T1000 (cell line): ENCODE results near the gene DDX49.

Source experiments
- DNase-seq: peaks from one replicate; lab custom pipeline; 2025; ENCODE audit warnings: mixed read lengths; lab: John Stamatoyannopoulos, UW

The DDX49 gene

DNA sequence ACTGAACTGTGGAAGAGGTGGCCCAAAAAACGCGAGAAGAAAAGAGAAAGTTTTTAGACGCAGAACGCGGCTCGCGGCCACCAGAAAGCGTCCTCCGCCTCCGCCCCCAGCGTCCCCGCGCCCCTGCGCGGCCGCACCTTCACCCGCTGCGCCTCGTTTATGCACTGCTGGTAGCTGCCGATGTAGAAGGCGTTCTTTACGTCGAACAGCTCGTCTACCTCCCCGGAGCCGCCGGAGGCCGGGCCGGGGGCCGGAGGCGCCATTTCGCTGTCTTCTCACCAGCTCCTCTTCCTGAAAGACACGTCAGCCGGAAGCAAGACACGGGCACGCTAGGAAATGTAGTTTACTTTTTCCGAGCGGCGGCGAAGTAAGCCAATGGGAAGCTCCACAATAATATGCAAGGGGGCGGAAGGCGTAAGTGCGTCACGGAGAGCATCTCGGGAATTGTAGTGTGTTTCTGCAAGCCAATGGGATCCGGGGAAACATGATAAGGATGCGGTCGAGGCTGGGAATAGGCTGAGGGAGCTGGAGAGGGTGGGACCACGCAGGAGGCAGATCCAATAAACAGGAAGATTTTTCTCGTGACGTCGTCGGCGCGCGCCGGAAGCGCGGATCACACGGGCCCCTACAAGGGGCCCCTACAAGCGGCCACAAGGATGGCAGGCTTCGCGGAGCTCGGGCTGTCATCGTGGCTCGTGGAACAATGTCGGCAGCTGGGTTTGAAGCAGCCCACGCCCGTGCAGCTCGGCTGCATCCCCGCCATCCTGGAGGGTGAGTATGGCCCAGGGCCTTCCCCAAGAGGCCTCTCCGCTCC is at the start of gene DDX49, which contains the start of gene COPE:
TSS of gene DDX49 (plus strand) at position 630 of the 814 bp plus-strand sequence. CDS start at position 657, 27 bp downstream.
TSS of gene COPE (minus strand) at position 302 of the 814 bp plus-strand sequence. CDS start at position 263, 39 bp downstream.
- DNase-seq = peak; percentile 95

DNA sequence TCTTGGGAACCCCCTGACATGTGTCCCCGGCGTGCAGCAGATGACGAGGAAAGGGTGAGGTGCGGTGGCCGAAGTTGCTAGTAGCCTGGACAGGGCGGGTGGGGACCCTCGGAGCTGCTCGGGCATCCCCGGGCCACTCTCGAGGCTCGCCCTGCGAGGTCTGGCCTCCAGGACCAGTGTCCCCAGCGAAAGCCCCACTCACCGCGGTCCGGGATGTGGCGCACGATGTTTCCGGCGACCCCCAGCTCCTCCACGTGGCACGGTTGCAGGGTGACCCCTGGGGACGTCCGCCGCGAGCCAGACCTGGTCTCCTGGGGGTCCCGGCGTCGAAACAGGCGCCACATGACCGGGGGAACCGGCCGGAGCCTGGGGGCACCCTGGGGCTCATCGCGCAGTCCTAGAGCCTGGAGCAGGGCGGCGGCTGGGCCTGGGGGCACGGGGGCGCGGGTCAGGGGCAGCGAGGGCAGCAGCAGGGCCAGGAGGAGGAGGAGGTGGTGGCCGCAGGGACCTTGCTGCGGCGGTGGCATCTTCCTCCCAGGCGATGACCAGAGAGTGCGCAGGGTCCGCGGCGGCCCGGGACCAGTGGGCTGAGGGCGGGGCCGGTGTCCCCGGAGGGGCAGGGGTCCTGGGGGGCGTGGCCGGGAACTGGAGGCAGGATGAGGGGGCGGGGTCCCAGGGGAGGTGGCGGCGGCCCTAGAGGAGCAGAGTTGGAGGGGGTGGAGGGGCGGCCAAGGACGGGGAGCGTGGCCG is 49.6 kb upstream of the DDX49 start:
- DNase-seq = no peak

- DNase-seq = no peak
These were observed 48.9 kb upstream of the DDX49 start for GRCh38 chr19:18870531-18871172.

DNA sequence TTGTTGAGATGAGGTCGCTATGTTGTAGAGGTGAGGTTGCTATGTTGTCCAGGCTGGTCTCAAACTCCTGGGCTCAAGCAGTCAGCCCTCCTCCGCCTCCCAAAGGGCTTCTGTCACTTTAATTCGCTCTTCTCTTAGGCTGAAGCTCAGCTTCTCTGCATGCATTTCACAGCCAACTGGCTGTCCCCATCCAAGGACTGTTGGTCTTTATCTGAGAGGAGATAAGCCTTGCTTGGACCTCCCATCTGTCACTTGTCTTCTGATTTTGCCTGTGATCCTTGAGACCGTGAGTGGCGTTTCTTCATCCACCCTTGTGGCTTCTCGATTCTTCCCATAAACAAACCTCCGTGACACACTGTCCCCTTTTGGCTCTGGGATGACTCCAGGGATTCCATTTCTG is 48.0 kb upstream of the DDX49 start:
- no peak for DNase-seq

GRCh38 chr19:18875726-18876125 is 43.8 kb upstream of the DDX49 start:
- no peak for DNase-seq

GRCh38 chr19:18876865-18877264 is 42.6 kb upstream of the DDX49 start:
- DNase-seq = no peak

DNA sequence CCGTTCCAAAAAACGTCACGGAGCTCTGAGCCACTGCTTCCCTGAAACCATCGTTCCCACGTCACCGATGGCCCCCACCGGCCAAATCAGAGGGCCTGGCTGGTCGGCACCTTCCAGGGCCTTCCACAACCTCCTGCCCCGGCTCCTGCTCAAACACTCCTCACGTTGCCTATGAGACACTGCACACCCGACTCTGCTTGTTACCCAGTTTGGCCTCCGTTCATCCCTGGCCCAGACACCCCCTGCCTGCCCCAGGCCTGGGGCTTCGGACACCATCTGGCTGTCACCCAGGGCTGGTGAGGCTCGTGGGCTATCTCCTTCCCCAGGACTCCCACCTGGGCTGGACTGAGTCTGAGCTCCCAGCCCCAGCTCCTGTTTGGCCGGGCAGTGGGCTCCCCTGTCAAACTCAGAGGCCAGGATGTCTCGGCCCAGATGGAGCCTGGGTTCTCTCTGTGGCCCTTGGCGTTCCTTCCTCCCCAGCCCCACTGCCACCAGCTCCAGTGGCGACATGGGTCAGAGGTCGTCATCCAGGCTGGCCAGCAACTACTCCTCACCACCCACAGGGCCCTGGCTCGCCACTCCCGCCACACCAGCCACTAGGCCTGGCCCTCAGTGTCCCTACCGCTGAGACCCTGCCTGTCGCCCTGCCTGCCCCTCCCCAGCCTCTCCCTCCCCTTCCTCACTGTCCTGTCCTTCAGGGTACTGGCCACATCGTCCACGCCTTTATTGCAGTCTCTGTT is 41.3 kb upstream of the DDX49 start:
- no peak for DNase-seq

DNA sequence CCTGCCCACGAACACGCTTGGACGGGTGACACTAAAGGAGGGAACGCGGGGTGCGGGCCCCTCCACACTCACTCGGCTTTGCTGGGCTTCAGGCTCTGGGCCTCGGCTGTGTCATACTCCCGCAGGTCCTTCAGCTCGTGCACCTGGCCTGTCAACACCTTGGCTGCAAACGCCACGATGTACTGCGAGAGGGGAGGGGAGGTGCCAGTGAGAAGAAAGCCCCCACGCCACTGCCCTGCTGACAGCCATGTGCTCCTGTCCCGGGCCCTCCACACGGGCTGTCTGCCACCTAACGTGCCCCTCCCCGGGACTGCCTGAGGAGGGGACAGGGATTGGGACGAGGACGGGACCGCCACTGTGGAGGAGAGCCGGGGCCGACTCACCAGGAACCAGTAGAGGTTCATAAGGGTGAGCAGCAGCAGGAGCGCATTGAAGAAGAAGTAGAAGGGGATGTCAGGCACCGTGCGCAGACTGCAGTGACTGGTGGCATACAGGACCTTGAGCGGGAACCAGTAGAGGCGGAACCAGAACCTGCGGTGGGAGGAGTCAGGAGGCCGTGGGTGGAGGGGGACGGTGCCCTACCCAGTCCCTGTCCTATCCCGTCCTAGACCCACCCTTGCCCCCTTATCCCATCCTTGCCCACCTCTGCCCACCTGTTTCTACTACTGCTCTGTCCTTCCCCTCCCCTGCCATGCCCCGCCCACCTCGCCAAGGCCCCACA is 40.5 kb upstream of the DDX49 start:
- DNase-seq = no peak

DNA sequence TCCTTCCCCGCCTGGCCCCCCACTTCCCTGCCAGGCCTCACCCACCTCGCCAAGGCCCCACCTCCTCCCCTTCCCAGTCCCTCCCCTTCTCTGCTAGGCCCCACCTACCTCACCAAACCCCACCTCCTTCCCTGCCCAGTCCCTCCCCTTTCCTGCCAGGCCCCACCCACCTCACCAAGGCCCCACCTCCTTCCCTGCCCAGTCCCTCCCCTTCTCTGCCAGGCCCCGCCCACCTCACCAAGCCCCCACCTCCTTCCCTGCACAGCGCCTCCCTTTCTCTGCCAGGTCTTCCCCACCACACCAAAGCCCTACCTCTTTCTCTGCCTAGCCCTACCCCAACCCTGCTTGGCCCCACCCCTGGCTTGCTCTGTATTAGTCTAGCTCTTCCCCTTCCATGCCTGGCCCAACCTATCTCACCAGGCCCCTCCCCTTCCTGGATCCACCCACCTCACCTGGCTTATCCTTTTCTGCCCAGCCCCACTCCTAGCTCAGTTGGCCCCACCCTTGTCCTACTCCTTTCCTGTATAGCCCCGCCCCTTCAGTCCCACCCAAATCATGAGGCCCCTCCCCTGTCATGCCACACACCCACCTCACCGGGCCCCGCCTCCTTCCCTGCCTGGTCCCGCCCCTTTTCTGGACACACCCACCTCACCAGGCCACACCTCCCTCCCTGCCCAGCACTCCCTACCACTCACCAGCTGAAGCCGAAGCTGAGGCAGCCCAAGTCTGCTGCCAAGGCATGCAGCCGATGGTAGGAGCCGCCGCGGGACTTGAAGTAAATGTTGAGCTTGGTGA is 39.7 kb upstream of the DDX49 start:
- DNase-seq = no peak

GRCh38 chr19:18881491-18881890 is 38.0 kb upstream of the DDX49 start:
- DNase-seq = no peak

DNA sequence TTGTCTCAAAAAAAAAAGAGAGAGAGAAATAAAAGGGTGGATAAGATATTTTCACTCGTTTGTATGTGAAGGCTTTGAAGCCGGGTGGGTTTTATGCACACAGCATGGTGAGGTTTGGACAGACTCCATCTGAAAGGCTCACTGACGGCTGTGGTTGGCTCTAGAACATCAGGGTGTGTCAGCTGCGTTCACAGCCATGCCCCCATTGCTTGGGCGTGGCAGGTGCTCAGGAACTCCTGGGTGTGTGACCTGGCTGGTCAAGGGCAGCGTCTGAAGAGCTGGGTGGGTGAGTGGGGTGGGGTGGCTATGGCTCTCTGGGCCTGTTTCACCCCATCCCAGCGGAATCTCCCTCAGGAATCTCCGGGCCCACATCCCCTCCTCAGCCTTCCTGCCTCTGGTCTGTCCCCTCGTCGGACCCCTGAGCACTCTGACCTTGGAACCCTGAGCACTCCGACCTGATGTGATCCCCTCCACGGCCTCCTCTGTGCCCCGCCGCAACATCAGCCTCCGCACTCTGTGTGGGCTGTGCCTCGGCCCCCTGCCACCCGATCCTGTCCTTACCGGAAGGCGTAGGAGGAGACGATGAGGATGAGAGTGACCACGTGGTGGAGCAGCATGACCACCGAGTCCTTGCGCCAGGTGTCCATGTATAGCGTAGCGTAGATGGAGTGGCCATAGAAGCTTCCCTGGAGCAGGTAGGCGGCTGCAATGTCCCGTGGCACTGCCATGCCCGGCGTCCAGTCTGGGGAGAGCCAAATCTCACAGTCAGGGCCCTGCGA is 35.8 kb upstream of the DDX49 start:
- DNase-seq = no peak

- no peak for DNase-seq
These were observed 32.5 kb upstream of the DDX49 start for GRCh38 chr19:18886972-18887371.

- DNase-seq = no peak
These were observed 29.4 kb upstream of the DDX49 start for GRCh38 chr19:18889949-18890745.

- DNase-seq = no peak
These were observed 25.8 kb upstream of the DDX49 start for GRCh38 chr19:18893587-18894253.

- no peak for DNase-seq
These were observed 25.1 kb upstream of the DDX49 start for GRCh38 chr19:18894254-18895037.

DNA sequence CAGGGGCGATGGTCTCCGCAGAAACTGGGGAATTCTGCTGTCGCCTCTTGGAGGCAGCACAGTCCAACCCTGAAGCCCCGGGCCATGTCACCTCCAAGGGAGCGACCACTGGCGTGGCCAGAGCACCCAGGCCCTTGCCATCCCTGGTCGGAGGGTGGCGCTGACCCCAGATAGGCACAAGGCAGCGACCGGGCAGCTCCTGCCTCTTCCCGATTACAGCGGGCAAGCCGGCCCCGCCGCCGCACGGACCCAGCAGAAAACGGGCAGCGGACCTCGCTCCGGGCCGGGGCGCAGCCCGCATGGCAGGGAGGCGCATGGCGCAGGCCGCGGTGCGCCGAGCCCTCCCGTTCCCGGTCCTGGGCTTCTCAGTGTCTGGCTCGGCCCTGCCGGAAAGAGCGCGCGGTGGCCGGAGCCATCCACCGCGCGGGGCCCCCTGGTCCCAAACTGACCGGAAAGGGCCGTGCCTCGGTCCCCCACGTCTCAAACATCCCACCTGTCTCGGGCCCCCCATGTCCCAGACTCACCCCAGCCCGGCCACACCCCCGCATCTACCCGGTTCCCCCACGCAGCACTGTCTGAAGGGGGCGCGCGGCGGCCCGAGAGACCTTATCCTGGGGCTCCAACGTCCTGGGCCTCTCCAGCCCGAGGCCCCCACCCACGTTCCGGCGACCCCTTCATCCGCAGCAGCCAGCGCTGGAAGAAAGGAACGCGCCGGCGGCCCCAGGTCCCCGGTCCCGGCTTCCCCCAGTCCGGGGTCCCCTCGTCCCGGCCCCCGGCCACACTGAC is 24.3 kb upstream of the DDX49 start:
- no peak for DNase-seq
